Fibroblast of villous mesenchyme (primary cell): Measurements from ENCODE around the gene SORBS1. TPM values are rescaled to one million over a fixed set of nuclear protein-coding genes. Genes with fewer than 3 reads are reported as not detected.

Experiments
- DNase-seq: peaks from one replicate; pipeline ENCODE4 v3.0.0-alpha.2; 2010; ENCODE audit warnings: low read depth
- H3K4me3 ChIP-seq: 2 replicates; pipeline ENCODE4 v1.5.1; 2011; ENCODE audit warnings: low read depth, mild to moderate bottlenecking, low read length
- total RNA-seq: library from RNA; depleted of rRNA; stranded (reverse); fragments of >200 nt; gene quantifications from 2 replicates; pipeline ENCODE4 v1.2.3, GENCODE V29; 2012
- TF ChIP-seq, protein P1 (sequence below): IDR thresholded peaks from 2 replicates; pipeline ENCODE4 v1.5.1; 2012; ENCODE audit warnings: low read depth, mild to moderate bottlenecking, low read length; ENCODE audit not compliant: insufficient read depth

The SORBS1 gene
- total RNA-seq, 1 donor, result 8.2 TPM

DNA sequence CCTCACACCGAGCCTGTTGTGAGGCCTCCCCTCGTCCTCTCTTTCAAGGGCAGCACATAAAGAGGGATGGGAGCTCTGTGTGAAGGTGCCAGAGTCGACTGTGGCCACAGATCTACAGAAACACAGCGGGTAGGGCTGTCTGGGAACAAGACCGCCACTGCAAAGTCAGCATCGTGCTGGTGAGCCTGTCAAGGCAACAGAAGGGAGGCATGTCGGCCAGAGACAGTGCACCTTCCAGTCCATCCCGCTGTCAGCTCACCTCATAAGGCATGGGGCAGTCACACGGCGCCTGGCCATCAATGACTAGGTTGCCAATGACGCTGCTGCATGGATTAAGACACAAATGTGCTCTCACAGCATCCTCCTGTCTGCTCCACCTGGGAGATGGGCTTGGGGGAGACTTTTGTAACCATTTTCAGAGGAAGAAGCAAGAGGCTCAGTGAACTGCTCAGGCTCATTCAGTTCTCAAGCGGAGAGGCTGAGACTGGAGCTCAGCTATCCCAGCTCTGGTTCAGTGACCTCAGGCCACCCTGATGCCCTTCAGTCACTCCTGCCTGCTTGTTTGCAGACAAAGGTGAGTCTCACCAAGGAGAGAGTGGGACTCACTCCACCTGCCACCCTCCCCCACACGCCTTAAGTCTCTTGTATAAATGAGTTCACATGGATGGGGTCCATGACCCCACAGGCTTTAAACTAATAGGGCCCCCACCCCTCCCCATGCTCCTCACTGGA, 125.5 kb downstream of the SORBS1 start:
- TF ChIP-seq, protein P1, sequence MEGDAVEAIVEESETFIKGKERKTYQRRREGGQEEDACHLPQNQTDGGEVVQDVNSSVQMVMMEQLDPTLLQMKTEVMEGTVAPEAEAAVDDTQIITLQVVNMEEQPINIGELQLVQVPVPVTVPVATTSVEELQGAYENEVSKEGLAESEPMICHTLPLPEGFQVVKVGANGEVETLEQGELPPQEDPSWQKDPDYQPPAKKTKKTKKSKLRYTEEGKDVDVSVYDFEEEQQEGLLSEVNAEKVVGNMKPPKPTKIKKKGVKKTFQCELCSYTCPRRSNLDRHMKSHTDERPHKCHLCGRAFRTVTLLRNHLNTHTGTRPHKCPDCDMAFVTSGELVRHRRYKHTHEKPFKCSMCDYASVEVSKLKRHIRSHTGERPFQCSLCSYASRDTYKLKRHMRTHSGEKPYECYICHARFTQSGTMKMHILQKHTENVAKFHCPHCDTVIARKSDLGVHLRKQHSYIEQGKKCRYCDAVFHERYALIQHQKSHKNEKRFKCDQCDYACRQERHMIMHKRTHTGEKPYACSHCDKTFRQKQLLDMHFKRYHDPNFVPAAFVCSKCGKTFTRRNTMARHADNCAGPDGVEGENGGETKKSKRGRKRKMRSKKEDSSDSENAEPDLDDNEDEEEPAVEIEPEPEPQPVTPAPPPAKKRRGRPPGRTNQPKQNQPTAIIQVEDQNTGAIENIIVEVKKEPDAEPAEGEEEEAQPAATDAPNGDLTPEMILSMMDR, result no peak
- no peak overlapping the region for H3K4me3 ChIP-seq
- no peak for DNase-seq

- no peak overlapping the region for H3K4me3 ChIP-seq
- TF ChIP-seq, protein P1, result no peak
- DNase-seq, result no peak
Measured at GRCh38 chr10:95434583-95434982, 126.6 kb downstream of the SORBS1 start.

DNA sequence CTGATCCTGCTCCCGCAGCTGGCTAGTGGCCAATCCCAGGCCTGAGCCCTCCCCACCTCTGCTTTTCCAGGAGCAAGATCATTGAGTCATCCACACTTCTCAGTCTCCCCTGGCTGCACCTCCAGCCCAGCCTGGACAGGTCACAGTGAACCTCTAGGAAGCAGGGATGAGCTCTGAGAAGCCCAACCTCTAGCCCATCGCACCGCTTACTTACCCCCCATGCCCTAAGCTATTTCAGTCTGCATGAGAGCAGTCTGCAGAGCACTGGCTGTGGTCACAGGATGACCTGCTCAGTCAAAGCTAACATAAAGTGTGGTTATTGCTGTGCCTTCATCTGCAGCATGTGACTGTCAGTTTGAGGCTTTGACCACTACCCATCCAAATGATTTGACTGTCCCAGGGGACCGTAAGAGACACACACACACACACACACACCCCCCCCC, 129.2 kb downstream of the SORBS1 start:
- TF ChIP-seq, protein P1, result no peak
- no peak for DNase-seq
- H3K4me3 ChIP-seq, result no peak overlapping the region

GRCh38 chr10:95430231-95430951, 130.8 kb downstream of the SORBS1 start:
- H3K4me3 ChIP-seq, result no peak overlapping the region
- peak; percentile 57 for DNase-seq
- TF ChIP-seq, protein P1, result peak; percentile 97

DNA sequence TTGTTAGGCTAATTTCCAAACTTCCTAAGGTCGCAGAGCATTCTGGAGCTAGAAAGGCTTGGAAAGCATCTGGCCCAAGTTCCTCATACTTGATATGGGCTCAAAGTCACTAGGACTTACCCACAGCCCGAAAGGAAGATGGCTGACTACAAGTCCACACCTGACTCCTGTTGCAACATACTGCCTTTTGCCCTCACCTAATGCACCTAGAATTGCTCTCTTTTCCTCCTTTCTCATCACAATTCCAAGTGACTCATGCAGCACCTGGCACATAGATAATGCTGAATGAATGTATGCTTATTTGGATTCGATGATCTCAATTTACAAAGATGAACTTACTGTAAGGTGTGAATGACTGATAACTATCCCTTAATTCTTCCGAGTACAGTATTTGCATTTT, 131.5 kb downstream of the SORBS1 start:
- no peak overlapping the region for H3K4me3 ChIP-seq
- TF ChIP-seq, protein P1, result no peak
- no peak for DNase-seq

DNA sequence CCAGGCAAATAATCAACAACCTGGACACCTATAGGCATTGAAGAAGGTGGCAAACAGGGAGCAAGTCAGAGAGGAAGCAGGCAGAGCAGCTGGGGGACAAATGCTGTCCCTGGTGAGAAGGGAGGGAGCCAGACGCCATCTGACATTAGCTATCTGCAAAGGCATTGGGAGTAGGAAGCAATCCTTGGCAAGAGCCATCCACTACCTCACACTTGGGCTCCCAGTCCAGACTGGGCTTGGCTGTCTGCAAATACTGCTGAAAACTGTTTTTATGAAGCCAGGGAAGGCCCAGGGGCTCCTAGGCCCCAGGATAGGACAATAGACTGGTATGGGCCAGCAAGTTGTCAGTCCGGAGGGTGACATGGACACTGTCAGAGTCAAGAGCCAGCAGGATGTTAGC, 132.5 kb downstream of the SORBS1 start:
- no peak overlapping the region for H3K4me3 ChIP-seq
- no peak for DNase-seq
- TF ChIP-seq, protein P1, result no peak
